Measurements from ENCODE around the gene AGBL1.

Gene AGBL1

GRCh38 chr15:86165265-86166211, 85.9 kb downstream of the AGBL1 start:
- DNase-seq, result no peak

- no peak for DNase-seq
Observed at GRCh38 chr15:86167841-86168240, 88.2 kb downstream of the AGBL1 start.

GRCh38 chr15:86178845-86179244, 99.2 kb downstream of the AGBL1 start:
- no peak for DNase-seq

- DNase-seq, result no peak
Observed at GRCh38 chr15:86183596-86184491, 104.2 kb downstream of the AGBL1 start.

- DNase-seq, result no peak
Observed at GRCh38 chr15:86193716-86194380, 114.2 kb downstream of the AGBL1 start.

- no peak for DNase-seq
Observed at GRCh38 chr15:86197770-86198169, 118.1 kb downstream of the AGBL1 start.

GRCh38 chr15:86199467-86200145, 119.9 kb downstream of the AGBL1 start:
- no peak for DNase-seq

GRCh38 chr15:86201313-86202008, 121.8 kb downstream of the AGBL1 start:
- no peak for DNase-seq

- no peak for DNase-seq
Observed at GRCh38 chr15:86203462-86203861, 123.8 kb downstream of the AGBL1 start.

GRCh38 chr15:86205096-86205495, 125.4 kb downstream of the AGBL1 start:
- DNase-seq, result no peak

GRCh38 chr15:86213420-86213819, 133.7 kb downstream of the AGBL1 start:
- DNase-seq, result no peak

GRCh38 chr15:86213888-86214287, 134.2 kb downstream of the AGBL1 start:
- DNase-seq, result no peak

- DNase-seq, result no peak
Observed at GRCh38 chr15:86221119-86221518, 141.4 kb downstream of the AGBL1 start.

- DNase-seq, result no peak
Observed at GRCh38 chr15:86229306-86229705, 149.6 kb downstream of the AGBL1 start.

GRCh38 chr15:86229936-86230335, 150.3 kb downstream of the AGBL1 start:
- DNase-seq, result no peak

GRCh38 chr15:86231864-86232721, 152.4 kb downstream of the AGBL1 start:
- DNase-seq, result no peak

- DNase-seq, result no peak
Observed at GRCh38 chr15:86235667-86236066, 156.0 kb downstream of the AGBL1 start.

GRCh38 chr15:86236356-86237110, 156.9 kb downstream of the AGBL1 start:
- DNase-seq, result no peak

- no peak for DNase-seq
Observed at GRCh38 chr15:86237111-86237500, 157.4 kb downstream of the AGBL1 start.
